Measurements from ENCODE around the gene CACNA2D4. TPM values are rescaled to one million over a fixed set of nuclear protein-coding genes. Genes with fewer than 3 reads are reported as not detected.

CACNA2D4 gene
- total and polyA plus RNA-seq, 2 of the 13 experiments (the other 11 are each of a cell fraction or from before 2014, with no cell fraction given), result 14.2 to 136 TPM

DNA sequence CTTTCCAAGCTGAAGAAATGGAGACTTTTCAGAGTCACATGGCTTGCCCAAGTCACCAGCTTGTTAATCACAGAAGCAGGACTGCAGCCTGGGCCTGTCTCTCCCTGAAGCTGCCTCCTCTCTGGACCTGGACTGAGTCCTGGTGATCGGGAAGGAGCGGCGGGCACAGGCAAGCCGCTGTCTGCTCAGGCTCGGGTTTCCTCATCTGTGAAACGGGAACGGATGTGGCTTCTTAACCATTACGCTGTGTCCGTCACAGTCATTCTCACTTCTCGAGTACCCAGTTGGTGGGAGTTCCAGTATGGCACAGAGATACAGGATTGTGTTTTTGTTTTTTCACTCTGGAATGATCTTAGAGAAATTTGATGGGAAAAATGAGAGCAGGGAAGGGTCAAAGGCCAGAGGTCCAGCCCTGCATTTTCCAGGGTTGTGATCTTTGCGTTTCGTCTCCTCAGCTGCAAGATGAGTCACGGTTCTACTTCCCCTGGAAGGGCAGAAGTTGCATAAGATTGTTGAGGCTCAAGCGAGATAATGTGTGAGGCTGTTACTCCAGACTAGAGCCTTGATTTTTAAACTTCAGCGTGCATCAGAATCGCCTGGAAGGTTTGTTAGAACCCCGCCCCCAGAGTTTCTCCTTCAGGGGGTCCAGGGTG, 105.7 kb downstream of the CACNA2D4 start (continued):
- TF ChIP-seq KDM2A (CRISPR knock-in tag; IDR thresholded peaks at IDR 0.05; ENCODE audit: borderline replicate concordance, low read depth), result peak; percentile 50
- no peak for TF ChIP-seq ZFAT (CRISPR knock-in tag; conservative IDR thresholded peaks at IDR 0.05)
- TF ChIP-seq, protein P1, sequence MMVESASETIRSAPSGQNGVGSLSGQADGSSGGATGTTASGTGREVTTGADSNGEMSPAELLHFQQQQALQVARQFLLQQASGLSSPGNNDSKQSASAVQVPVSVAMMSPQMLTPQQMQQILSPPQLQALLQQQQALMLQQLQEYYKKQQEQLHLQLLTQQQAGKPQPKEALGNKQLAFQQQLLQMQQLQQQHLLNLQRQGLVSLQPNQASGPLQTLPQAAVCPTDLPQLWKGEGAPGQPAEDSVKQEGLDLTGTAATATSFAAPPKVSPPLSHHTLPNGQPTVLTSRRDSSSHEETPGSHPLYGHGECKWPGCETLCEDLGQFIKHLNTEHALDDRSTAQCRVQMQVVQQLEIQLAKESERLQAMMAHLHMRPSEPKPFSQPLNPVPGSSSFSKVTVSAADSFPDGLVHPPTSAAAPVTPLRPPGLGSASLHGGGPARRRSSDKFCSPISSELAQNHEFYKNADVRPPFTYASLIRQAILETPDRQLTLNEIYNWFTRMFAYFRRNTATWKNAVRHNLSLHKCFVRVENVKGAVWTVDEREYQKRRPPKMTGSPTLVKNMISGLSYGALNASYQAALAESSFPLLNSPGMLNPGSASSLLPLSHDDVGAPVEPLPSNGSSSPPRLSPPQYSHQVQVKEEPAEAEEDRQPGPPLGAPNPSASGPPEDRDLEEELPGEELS (CRISPR knock-in tag; IDR thresholded peaks at IDR 0.05), result peak; percentile 48; the same call in 1 of the 2 replicates
- TF ChIP-seq ZNF761 (CRISPR knock-in tag; conservative IDR thresholded peaks at IDR 0.05), result no peak
- TF ChIP-seq PCBP2 (optimal IDR thresholded peaks at IDR 0.05; ENCODE audit: low read depth, low read length, poor library complexity, severe bottlenecking), result no peak
- TF ChIP-seq, protein P2, sequence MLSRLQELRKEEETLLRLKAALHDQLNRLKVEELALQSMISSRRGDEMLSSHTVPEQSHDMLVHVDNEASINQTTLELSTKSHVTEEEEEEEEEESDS (CRISPR knock-in tag; IDR thresholded peaks at IDR 0.05; ENCODE audit: borderline replicate concordance), result no peak
- peak; percentile 53; the same call in 1 of the 2 replicates for TF ChIP-seq FOXO1 (CRISPR knock-in tag; IDR thresholded peaks at IDR 0.05)
- TF ChIP-seq GPN1 (CRISPR knock-in tag; IDR thresholded peaks at IDR 0.05; ENCODE audit: borderline replicate concordance), result no peak
- TF ChIP-seq ZNF547 (CRISPR knock-in tag; IDR thresholded peaks at IDR 0.05), result no peak
- TF ChIP-seq, protein P3, sequence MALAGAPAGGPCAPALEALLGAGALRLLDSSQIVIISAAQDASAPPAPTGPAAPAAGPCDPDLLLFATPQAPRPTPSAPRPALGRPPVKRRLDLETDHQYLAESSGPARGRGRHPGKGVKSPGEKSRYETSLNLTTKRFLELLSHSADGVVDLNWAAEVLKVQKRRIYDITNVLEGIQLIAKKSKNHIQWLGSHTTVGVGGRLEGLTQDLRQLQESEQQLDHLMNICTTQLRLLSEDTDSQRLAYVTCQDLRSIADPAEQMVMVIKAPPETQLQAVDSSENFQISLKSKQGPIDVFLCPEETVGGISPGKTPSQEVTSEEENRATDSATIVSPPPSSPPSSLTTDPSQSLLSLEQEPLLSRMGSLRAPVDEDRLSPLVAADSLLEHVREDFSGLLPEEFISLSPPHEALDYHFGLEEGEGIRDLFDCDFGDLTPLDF (CRISPR knock-in tag; IDR thresholded peaks at IDR 0.05), result no peak
- TF ChIP-seq, protein P4, sequence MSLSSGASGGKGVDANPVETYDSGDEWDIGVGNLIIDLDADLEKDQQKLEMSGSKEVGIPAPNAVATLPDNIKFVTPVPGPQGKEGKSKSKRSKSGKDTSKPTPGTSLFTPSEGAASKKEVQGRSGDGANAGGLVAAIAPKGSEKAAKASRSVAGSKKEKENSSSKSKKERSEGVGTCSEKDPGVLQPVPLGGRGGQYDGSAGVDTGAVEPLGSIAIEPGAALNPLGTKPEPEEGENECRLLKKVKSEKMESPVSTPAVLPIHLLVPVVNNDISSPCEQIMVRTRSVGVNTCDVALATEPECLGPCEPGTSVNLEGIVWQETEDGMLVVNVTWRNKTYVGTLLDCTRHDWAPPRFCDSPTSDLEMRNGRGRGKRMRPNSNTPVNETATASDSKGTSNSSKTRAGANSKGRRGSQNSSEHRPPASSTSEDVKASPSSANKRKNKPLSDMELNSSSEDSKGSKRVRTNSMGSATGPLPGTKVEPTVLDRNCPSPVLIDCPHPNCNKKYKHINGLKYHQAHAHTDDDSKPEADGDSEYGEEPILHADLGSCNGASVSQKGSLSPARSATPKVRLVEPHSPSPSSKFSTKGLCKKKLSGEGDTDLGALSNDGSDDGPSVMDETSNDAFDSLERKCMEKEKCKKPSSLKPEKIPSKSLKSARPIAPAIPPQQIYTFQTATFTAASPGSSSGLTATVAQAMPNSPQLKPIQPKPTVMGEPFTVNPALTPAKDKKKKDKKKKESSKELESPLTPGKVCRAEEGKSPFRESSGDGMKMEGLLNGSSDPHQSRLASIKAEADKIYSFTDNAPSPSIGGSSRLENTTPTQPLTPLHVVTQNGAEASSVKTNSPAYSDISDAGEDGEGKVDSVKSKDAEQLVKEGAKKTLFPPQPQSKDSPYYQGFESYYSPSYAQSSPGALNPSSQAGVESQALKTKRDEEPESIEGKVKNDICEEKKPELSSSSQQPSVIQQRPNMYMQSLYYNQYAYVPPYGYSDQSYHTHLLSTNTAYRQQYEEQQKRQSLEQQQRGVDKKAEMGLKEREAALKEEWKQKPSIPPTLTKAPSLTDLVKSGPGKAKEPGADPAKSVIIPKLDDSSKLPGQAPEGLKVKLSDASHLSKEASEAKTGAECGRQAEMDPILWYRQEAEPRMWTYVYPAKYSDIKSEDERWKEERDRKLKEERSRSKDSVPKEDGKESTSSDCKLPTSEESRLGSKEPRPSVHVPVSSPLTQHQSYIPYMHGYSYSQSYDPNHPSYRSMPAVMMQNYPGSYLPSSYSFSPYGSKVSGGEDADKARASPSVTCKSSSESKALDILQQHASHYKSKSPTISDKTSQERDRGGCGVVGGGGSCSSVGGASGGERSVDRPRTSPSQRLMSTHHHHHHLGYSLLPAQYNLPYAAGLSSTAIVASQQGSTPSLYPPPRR (CRISPR knock-in tag; IDR thresholded peaks at IDR 0.05; ENCODE audit: borderline replicate concordance), result peak; percentile 36; the same call in 1 of the 2 replicates
- TF ChIP-seq ZNF230 (CRISPR knock-in tag; IDR thresholded peaks at IDR 0.05), result no peak
- peak; percentile 31; the same call in 1 of the 2 replicates for TF ChIP-seq ZNF501 (CRISPR knock-in tag; IDR thresholded peaks at IDR 0.05)
- TF ChIP-seq NR2F1 (CRISPR knock-in tag; IDR thresholded peaks at IDR 0.05), result peak; percentile 96
- no peak for TF ChIP-seq ZFP1 (CRISPR knock-in tag; IDR thresholded peaks at IDR 0.05)
- no peak for TF ChIP-seq ZNF510 (CRISPR knock-in tag; IDR thresholded peaks at IDR 0.05; ENCODE audit: low read depth)
- TF ChIP-seq, protein P5, sequence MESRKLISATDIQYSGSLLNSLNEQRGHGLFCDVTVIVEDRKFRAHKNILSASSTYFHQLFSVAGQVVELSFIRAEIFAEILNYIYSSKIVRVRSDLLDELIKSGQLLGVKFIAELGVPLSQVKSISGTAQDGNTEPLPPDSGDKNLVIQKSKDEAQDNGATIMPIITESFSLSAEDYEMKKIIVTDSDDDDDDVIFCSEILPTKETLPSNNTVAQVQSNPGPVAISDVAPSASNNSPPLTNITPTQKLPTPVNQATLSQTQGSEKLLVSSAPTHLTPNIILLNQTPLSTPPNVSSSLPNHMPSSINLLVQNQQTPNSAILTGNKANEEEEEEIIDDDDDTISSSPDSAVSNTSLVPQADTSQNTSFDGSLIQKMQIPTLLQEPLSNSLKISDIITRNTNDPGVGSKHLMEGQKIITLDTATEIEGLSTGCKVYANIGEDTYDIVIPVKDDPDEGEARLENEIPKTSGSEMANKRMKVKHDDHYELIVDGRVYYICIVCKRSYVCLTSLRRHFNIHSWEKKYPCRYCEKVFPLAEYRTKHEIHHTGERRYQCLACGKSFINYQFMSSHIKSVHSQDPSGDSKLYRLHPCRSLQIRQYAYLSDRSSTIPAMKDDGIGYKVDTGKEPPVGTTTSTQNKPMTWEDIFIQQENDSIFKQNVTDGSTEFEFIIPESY (CRISPR knock-in tag; IDR thresholded peaks at IDR 0.05), result 0 out of 2 replicates have a peak, but pooled peaks have one; percentile 23
- TF ChIP-seq KDM3A (CRISPR knock-in tag; IDR thresholded peaks at IDR 0.05; ENCODE audit: low read depth), result 0 out of 2 replicates have a peak, but pooled peaks have one; percentile 27
- peak; percentile 99 for TF ChIP-seq FOSL2 (CRISPR knock-in tag; IDR thresholded peaks at IDR 0.05)
